Stimulated activated CD4-positive, alpha-beta T cell treated with anti-CD3 and anti-CD28 coated beads, Interleukin-1b, Interleukin-23, amount 100 ng/mL, for 24 hours (primary cell): ENCODE data around the gene LOC128125822.
A peak's percentile ranks its signal among the peaks of the same experiment; 100 is the strongest.
"Not testable (repeated sequence)": the region's sequence is repeated elsewhere in the genome, so short reads cannot be mapped to it uniquely, and the experiment has no call there.

Source experiments
- DNase-seq, 4 experiments: peaks; one replicate each; pipeline ENCODE4 v3.0.0-alpha.2; 2020; ENCODE audit warnings: low read depth in 4 of 4, low spot score in 1 of 4

LOC128125822 gene

DNA sequence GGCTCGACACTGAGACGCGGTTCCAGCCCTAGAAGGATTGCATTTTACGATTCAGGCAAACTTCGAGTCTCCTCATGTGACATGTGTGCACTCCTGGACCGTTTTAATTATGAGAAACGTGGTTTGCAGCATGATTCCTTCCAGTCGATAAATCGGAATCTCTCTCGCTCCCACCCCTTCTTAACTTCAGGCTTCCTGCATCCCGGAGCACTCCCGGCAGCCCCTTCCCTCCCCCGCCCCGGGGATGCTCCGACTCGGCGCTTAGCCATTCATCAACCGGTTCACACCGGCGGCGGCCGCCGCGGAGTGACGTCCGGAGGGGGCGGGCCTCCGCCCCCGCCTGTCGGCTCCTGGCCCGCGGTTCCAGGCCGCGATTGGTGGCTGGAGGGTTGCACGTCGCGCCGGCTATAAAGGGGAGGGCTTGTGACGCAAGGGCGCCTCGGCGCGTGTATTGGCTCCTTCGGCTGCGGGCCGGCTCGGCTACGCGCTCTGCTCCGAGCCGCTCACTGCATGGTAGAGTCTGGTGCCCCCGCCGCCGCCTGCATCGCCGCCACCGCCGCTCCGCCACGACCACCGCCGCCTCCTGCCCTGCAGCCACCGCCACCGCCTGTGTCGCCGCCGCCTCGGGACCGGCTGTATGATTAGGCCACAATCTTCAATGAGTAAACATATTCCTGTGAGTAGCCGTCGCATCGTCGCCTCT, at the start of gene LOC128125822, which contains the start of gene PTP4A1:
LOC128125822 (plus strand) TSS at position 437 of the 703 bp plus-strand sequence.
PTP4A1 (plus strand) TSS at position 437 of the 703 bp plus-strand sequence. CDS start 4,401 bp downstream, outside the sequence.
- peak; percentile 87 to 95 (median 91) for DNase-seq

DNA sequence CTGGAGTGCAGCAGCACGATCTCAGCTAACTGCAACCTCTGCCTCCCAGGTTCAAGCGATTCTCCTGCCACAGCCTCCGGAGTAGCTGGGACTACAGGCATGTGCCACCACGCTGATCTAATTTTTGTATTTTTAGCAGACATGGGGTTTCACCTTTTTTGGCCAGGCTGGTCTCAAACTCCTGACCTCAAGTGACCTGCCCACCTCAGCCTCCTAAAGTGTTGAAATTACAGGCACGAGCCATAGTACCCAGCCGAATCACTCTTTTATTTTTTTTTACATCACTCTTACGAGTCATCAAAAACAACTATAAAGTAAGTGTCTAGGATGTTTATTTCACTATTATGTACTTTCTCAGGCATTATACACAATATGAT, 49.4 kb upstream of the LOC128125822 start:
- DNase-seq: not testable (repeated sequence)

- no peak for DNase-seq
Measured at GRCh38 chr6:63523630-63524029, 48.6 kb upstream of the LOC128125822 start.

DNA sequence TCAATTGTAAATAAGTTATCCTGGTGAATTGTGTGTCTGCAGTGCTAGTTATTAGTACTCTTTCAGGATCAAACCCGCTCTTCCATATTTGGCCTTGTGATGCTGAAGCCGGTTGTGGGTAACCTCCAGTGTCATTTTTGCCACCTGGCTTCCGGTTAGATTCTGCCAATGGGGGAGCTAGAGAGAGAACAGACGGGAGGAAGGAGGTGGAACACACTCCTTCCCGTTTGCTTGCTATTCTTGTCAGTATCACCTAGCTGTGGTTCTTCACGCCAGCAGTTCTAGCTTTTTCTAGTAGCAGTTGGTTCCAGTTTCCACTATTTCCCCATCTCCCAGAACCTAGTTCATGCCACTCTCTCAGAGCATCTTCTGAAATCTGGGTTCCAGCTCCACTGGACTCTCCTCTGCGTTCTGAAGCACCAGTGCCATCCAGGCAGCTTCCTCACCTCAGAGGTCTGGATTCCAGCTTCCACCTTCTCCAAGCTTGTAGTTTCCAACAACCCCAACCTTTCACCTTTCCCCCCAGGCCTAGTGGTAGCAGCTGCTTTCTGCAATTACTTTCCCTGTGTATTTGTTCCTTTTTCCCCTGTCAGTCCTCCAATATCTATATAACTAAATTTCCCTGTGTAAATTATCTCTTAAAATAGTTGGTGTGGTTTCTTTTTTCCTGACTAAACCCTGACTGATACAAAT, 46.9 kb upstream of the LOC128125822 start:
- DNase-seq: no peak

GRCh38 chr6:63526931-63527330, 45.3 kb upstream of the LOC128125822 start:
- DNase-seq: no peak

- no peak for DNase-seq
Measured at GRCh38 chr6:63527658-63528514, 44.4 kb upstream of the LOC128125822 start.

DNA sequence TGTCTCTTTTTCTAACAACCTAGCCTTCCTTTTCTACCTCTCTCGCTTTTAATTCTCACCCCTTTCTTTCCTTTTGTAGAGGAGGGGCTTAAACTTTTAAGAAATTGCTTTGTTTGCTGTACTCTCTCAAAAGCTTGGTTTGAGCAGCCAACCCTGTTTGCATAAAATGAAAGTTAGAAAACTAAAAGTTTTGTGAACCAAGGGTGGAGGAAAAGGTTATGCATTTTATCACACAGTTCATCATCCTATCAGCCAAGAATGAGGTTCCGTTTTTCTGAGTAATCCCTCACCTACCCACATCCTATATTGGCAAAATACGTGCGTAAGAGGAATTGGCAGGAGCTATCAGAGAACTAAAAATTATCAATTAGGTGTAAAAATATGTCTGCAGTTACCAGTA, 42.8 kb upstream of the LOC128125822 start:
- DNase-seq: no peak

DNA sequence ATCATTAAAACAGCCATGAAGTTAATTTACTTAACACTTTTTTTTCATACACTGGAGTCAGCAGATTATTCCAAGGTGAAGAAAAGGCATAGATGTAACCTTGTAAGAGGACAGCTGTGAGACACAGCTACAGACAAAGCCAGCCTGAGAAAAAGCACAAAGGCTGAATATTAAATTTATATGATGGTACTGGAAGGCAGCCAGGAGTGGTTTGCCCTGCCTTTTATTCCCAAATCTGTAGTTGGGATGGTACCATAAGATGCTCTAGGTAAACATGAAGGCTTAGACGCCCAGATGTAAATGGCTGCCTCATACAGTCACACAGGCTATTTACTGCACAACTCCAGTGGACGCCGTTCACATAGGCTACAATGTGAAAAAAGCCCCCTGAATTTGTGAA, 42.1 kb upstream of the LOC128125822 start:
- no peak for DNase-seq

DNA sequence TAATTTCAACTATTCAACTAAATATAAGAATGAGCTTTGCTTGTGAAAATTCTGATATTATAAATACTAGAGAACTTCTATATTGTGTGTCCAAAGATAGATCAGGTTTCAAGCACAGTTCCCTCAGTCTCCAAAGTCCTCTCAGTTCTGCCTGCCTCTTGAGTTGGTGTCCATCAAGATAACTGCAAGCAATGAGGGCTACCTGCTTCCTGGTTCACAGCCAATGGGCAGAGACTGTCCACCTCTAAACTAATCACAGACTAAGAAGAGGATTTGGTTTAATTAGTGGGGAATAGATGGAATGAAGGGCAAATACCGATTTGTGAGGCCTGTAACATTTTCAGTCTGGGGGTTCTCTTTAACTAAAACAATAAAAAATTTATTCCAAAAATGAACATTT, 41.3 kb upstream of the LOC128125822 start:
- no peak for DNase-seq

GRCh38 chr6:63533026-63533425, 39.3 kb upstream of the LOC128125822 start:
- no peak for DNase-seq

GRCh38 chr6:63533952-63534351, 38.3 kb upstream of the LOC128125822 start:
- DNase-seq: no peak

- no peak for DNase-seq
Measured at GRCh38 chr6:63537201-63537958, 34.9 kb upstream of the LOC128125822 start.

DNA sequence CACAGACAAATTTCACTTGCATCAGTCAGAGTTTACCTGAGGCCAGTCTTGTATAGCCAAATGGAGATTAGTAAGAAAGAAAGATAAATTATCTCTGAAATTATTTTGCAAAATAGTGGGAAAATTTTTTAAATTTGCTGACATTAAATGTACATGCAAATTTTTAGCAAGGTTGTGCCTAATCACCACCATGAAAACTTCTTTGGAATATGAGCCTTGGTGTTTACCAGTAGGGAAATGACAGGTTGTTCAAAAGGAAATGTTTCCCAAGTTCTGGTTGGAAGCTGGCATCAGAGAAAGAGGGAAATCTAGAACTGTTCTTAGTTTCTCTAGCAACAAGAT, 34.4 kb upstream of the LOC128125822 start:
- DNase-seq: no peak

- DNase-seq: no peak
Measured at GRCh38 chr6:63538550-63538949, 33.7 kb upstream of the LOC128125822 start.

DNA sequence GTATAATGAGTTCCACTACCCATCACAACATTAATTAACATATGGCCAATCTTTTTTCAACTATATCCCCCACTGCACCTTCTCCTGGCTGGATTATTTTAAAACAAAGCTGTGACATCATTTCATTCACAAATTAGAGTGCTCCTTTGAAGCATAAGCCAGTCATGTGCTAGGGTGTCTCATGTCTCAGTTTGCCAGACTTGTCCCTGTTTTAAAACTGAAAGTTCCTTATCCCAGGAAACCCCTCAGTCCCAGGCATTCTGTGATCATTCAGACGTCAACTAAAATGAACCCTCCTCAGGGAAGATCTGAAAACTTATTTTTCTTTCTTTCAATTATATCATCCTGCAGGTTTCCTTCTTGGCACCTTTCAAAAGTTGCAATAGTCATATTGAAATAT, 29.3 kb upstream of the LOC128125822 start:
- no peak for DNase-seq

- no peak for DNase-seq
Measured at GRCh38 chr6:63543982-63544381, 28.3 kb upstream of the LOC128125822 start.

DNA sequence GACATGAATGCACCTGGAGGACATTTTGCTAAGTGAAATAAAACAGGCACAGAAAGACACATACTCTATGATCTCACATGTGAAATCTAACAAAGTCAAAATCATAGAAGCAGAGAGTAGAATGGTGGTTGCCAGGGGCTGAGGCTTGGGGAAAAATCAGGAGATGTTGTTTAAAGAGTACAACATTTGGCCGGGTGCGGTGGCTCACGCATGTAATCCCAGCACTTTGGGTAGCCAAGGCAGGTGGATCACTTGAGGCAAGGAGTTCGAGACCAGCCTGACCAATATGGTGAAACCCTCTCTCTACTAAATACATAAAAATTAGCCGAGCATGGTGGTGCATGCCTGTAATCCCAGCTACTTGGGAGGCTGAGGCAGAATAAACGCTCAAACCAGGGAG, 26.0 kb upstream of the LOC128125822 start:
- DNase-seq: no peak

GRCh38 chr6:63546697-63547096, 25.6 kb upstream of the LOC128125822 start:
- no peak for DNase-seq

GRCh38 chr6:63549076-63549475, 23.2 kb upstream of the LOC128125822 start:
- no peak for DNase-seq

- no peak for DNase-seq
Measured at GRCh38 chr6:63553208-63553607, 19.1 kb upstream of the LOC128125822 start.

DNA sequence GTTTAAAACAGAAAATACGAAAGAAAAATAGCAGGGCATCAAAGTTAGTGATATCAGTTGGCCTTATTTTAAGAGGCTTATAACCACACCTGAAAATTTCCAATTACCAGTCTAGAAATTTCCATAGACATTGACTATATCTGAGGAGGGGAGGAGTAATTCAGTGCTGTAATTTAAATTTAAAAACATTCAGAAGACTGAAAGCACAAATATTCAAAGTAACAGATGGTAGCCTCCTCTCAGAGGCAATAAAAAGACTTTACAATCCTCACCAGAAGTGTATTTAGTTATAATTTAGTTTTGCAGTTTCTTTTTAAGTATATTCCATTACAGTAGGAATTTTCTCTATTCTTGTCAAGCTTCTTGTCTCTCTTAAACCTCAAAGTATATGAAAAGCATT, 18.4 kb upstream of the LOC128125822 start:
- no peak for DNase-seq
